Bone marrow (tissue), 2 donors: ENCODE measurements around the gene TNFSF13.
"Not testable (repeated sequence)": the region's sequence is repeated elsewhere in the genome, so short reads cannot be mapped to it uniquely, and the experiment has no call there.

Source experiments
- DNase-seq, 2 donors: peaks; one replicate each; lab custom pipeline; 2025; lab: John Stamatoyannopoulos, UW

Gene TNFSF13

DNA sequence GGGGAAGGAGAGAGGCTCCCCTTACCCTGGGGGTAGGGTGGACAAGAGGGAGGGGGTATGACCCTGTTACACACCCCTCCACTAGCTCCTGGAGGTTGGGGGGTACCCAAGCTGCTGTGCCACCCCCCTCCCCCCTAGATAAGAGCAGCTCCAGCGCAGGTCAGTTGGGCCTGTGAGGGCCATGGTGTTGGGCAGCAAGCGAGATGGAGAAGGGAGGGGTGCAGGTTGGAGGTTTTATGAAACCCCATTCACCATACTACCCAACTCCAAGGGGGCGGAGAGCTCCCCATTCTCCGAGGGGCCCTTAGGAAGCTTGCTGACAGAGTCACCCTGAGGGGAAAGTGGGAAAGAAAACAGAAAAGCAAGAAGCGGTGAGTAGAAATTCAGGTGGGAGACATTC, 33.0 kb downstream of the TNFSF13 start:
- no peak for DNase-seq

DNA sequence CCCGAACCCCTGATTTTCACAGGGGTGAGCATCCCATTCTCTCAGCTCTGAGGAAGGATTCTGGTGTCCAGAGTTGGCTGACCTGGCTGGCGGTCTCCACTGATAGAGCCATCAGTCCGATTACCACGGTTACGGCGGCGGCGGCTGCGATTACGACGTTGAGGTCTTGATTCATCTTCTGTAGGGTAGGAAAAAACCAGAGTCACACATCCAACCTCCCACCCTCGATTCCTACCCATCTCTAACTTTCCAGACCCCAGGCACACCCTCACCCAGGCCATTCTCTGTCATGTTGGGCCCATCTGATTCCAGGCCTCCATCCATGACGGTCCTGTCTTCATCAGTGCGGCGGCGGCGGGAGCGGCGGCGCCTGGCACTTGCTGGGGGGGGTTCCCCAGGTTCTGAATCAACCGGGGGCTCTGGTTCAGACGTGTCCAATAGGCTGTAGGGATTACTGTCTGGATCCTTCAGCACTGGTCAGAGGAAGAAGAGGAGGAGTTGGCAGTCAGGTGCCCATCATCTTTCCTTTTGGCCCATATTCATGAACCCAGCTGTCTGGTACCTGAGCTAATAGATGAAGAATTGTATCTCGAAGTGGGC, 34.0 kb downstream of the TNFSF13 start:
- DNase-seq, result no peak

DNA sequence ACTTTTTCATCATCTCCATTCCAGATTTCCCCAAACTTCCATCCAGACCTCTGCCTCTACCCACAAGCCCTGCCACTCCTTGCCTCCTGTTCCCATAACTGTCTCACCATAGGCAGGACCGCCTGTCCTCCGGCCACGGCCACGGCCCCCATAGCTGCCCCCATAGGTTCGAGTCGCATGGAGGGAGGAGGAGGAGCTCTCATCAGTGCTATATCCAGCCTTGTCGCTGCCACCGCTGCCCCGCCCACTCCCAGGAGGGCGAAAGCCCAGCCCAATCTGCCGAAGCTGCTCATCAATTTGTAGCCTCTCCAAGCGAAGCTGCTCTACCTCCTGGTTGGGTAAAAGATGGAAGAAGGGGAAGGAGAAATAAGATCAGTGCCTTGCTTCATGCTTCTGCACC, 34.7 kb downstream of the TNFSF13 start:
- DNase-seq, result no peak

DNA sequence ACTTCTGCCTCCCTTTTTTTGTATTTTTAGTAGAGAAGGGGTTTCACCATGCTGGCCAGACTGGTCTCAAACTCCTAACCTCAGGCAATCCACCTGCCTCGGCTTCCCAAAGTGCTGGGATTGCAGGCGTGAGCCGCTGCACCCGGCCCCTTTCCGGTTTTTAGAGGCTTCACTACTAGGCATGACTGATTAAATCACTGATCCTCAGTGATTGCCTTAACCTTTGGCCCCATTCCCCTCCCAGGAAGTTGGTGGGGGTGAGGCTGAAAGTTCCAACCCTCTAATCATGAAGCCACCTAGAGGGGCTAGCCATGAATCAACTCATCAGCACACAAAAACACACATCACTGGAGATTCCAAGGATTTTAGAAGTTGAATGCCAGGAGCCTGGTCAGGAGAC, 39.0 kb downstream of the TNFSF13 start:
- not testable (repeated sequence) for DNase-seq

DNA sequence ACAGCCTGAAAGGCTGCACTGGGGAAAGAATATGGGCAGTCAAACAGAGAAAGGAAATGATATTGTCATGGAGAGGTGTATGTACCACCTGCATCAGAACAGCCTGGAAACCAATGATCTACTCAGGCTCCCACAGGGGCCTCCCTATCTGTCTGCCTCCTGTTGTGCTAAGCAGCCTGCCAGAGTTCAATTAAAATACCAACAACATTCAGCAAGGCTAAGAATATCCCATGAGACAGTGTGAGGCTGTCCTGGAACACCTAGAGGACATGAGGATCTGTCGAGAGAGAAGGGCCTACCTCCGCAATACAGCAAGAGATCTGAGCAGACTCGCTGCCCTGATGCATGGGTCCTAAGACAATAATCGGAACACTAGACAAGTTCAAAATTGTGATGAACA, 47.7 kb downstream of the TNFSF13 start:
- DNase-seq, result no peak

DNA sequence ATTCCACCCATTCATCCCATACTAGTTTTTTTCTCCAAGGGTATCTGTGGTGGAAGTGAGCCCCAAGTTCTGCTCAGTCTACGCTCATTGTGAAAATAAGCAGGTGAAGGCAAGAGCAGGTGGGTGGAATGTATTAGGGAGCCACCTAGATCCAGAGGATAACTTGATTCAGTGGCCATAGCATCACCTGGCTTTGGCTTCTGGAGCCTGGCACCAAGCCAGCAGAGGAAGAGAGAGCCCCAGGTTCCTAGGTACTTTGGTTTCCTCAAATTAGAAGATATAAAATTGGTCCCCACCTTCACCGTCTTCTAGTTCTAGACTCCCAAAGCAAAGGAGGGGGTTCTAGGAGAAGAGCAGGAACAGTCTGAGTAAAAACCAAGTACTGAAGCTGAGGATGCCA, 52.1 kb downstream of the TNFSF13 start:
- DNase-seq, result no peak
